ENCODE measurements around the gene C21orf58.

C21orf58 gene

GRCh38 chr21:46285761-46286647 lies 37.7 kb downstream of the C21orf58 start, which contains the start of gene YBEY:
TSS of gene YBEY (plus strand) at chr21:46286342. CDS start at chr21:46286914, 572 bp downstream.
- CTCF ChIA-PET: interaction anchor here (0.7 to 1.7 kb wide), 3 partner anchors 9 to 171 kb away, joined by 3 to 6 read pairs (median 4); no protein-coding TSS in a partner anchor
- POLR2A ChIA-PET: interaction anchor here (1.1 kb wide), 1 partner anchor 25 kb away, joined by 3 read pairs; no protein-coding TSS in a partner anchor
- peak; percentile 55 for TF ChIP-seq CTCF (IDR thresholded peaks at IDR 0.05; ENCODE audit: control extremely low read depth, extremely low read depth, low read depth, missing control alignments)
- DNase-seq (ENCODE audit: extremely low spot score): peak; percentile 97

- POLR2A ChIA-PET: interaction anchor here (0.9 to 1.1 kb wide), 2 partner anchors 25 to 58 kb away, joined by 3 read pairs; no protein-coding TSS in a partner anchor
- CTCF ChIA-PET: interaction anchor here (0.8 to 1.7 kb wide), 6 partner anchors 10 to 50 kb away, joined by 3 to 6 read pairs (median 4); no protein-coding TSS in a partner anchor
- DNase-seq (ENCODE audit: extremely low spot score): no peak
- TF ChIP-seq CTCF (IDR thresholded peaks at IDR 0.05; ENCODE audit: control extremely low read depth, extremely low read depth, low read depth, missing control alignments): no peak
These were observed 38.4 kb downstream of the C21orf58 start, which contains the start of gene MCM3AP for GRCh38 chr21:46285206-46285661. TSS of gene MCM3AP (minus strand) at chr21:46285611. CDS start at chr21:46285286, 325 bp downstream.

- no peak for DNase-seq (ENCODE audit: extremely low spot score)
- ChIA-PET CTCF (interaction anchor here (0.8 to 1.7 kb wide), 6 partner anchors 10 to 50 kb away, joined by 3 to 5 read pairs (median 4); no protein-coding TSS in a partner anchor), POLR2A (interaction anchor here (0.9 kb wide), 1 partner anchor 57 kb away, joined by 3 read pairs; no protein-coding TSS in a partner anchor)
- TF ChIP-seq CTCF (IDR thresholded peaks at IDR 0.05; ENCODE audit: control extremely low read depth, extremely low read depth, low read depth, missing control alignments): no peak
These were observed 38.9 kb downstream of the C21orf58 start for GRCh38 chr21:46284733-46285132.

GRCh38 chr21:46284077-46284644 lies 39.5 kb downstream of the C21orf58 start:
- ChIA-PET CTCF (interaction anchor here (0.8 to 1.7 kb wide), 6 partner anchors 9 to 49 kb away, joined by 3 to 5 read pairs (median 4); no protein-coding TSS in a partner anchor), POLR2A (no interaction called here)
- DNase-seq (ENCODE audit: extremely low spot score): no peak
- TF ChIP-seq CTCF (IDR thresholded peaks at IDR 0.05; ENCODE audit: control extremely low read depth, extremely low read depth, low read depth, missing control alignments): no peak

DNA sequence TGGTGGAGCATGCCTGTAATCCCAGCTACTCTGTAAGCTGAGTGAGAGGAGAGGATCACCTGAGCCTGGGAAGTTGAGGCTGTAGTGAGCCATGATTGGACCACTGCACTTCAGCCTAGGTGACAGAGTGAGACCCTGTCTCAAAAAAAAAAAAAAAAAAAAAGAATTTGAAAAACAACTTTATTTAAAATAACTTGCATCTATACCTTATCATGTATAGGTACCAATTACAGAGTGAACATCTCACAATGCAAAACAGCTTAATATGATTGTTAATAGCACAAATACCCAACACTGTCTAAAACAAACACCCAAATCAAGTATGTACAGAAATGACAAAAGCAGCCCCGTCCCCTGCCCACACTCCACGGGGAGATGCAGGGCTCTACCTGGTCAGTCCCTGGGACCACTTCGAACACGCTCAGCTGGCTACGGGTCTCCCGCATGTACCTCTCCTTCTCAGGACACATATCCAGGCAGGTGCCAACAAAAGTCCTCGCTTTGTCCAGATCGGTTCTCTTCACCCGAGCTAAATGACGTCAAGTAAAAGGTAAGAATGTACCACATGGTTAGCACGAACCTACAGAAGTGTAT lies 48.8 kb downstream of the C21orf58 start:
- no peak for TF ChIP-seq CTCF (IDR thresholded peaks at IDR 0.05; ENCODE audit: control extremely low read depth, extremely low read depth, low read depth, missing control alignments)
- CTCF ChIA-PET: interaction anchor here (0.9 to 2.2 kb wide), 2 partner anchors 10 to 11 kb away, joined by 3 to 6 read pairs; partner anchors contain the start of genes MCM3AP and YBEY
- POLR2A ChIA-PET: no interaction called here
- no peak for DNase-seq (ENCODE audit: extremely low spot score)

GRCh38 chr21:46273341-46273740 lies 50.3 kb downstream of the C21orf58 start:
- CTCF ChIA-PET: interaction anchor here (1.0 kb wide), 1 partner anchor 226 kb away, joined by 3 read pairs; no protein-coding TSS in a partner anchor
- TF ChIP-seq CTCF (IDR thresholded peaks at IDR 0.05; ENCODE audit: control extremely low read depth, extremely low read depth, low read depth, missing control alignments): no peak
- no peak for DNase-seq (ENCODE audit: extremely low spot score)
- POLR2A ChIA-PET: no interaction called here

All from GM10248 (cell line).